NOMO-1 (cell line): ENCODE measurements around the gene KCNMB2.

Source experiments
- DNase-seq, 2 experiments: peaks; one replicate each; lab custom pipeline; 2025; ENCODE audit not compliant: unreplicated experiment in 2 of 2; lab: John Stamatoyannopoulos, UW

Gene KCNMB2

DNA sequence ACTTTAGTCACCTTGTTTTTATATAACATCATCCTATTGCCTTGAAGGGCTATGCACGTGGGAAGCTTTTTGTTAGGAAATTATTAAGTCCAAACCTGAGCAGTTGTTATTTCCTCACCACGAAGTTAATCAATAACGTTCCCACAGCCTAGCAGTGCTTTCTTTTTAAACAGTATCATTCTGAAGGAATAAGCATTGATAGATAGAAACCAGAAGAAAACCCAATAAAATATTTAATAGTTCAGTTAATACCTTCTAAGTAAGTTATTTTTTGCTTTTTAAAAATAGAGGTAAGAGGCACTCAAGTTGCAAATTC is 149.3 kb downstream of the KCNMB2 start:
- DNase-seq, result no peak

DNA sequence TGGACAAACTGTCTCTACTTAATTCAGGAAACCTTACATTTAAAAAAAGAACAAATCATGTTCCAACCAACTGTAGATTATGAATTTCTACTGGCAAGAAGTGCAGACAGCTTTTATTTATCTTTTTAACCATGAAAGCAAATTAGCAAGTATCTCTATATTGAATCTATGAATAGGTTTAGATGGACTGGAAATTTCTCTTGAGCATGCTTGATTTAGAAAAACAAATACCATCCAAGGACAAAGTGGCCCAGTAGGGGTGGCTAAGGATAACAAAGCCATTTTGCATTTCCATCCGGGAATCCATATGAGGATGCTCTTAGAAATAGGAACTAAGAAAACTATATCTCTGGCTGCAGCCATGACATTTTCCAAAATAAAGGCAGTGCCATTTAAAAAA is 150.6 kb downstream of the KCNMB2 start:
- DNase-seq, result no peak

DNA sequence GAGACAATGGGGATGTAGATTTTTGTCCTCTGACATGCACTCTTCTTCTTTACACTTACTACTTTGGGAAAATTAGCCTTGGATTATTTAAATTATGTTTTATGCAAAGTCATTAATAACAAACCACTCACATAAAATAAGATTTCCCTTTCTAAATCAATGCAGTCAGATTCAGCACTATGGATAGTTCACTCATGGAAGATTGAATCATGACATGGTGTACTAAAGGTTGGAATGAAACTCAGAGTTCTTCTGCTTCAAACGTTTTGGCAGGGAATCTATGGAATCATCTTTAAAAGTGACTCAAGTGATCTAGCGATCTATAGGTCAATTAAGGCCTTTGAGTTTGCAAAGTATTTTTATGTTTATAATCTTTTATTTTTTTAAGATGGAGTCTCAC is 154.3 kb downstream of the KCNMB2 start:
- DNase-seq, result no peak

DNA sequence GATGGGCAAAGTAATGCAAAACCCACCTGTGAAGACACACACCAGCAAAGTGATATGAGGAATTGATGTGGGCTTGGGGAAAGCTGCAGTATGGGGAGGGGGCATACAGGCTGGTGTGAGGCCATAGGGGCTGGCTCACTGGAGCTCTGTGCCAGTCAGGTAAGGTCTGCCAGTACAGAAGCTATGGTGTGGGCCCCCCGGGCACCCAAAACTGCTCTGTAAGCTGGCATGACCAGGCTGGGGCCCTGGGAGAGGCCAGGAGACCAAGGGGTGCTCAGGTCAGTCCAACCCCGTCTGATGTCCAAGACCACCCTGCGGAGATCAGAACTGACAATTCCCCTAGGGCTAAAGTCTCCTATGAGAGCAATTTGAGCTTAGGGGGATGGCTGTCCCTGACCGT is 163.1 kb downstream of the KCNMB2 start:
- no peak for DNase-seq

DNA sequence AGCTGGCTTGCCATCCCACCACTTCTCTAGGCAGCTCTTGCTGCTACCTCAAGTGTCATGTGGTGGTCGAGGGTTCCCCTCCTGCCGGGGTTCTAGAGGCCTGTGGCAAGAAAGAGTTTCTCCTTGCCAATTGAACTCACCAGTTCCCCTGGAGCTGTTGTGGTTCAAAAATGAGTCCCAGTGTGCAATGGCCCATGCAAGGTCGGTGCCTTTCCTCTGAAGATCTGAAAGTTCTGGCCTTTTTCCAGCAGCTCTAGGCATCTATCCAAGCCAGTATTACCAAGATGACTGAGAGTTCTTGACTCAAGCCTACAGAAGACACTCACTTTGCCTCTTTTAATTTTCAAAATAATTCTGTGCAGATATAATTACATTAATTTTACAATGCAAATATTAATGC is 163.6 kb downstream of the KCNMB2 start:
- DNase-seq, result no peak

DNA sequence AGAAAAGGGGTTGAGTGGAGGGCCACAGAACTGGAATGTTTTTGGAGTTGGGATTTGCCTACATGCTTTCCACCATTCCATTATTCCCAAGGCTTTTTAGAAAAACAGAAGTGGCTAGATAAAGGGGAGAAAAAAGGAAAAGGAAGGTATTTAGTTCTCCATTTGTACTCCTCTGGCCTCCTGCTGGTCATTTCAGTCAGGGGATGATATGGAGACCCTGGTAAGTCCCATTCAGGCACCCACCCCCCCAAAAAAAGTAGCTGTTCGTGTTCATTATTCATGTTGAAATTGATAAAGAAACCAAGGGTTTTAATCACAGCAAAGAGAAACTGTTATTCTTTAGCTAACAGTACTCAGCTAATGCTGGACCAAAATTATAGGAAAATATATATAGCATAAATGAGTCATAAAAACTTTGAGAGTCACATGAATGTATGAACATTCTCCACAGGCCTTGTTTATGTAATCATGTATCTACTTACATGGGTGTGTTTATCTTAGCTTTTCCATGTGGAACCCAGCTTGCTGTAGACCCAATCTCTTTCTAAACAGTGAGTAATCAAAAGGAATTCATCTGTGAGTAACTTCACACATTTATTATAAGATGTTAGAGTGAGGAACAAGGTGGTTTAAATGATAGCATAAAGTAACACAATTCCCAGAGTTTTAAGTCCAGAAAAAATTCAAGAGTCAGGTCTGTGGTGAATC is 167.2 kb downstream of the KCNMB2 start:
- no peak for DNase-seq

DNA sequence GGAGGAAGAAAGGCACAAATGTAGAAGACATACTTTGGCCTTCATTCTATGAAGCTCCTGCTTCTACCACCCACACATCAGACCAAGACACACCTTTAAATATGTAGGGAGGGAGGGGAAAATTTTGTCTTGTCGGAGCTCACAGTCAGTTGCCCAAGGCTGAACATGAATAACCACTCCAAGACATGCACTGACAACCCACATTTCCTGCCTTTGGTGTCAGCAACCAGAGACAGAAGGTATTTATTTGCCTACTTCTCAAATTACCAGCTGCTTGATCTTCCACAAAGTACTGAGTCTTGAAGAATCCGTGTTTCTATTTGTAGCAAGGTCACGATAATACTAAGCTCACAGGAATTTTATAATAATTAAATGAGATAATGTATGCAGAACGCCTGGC is 169.7 kb downstream of the KCNMB2 start:
- DNase-seq, result no peak

DNA sequence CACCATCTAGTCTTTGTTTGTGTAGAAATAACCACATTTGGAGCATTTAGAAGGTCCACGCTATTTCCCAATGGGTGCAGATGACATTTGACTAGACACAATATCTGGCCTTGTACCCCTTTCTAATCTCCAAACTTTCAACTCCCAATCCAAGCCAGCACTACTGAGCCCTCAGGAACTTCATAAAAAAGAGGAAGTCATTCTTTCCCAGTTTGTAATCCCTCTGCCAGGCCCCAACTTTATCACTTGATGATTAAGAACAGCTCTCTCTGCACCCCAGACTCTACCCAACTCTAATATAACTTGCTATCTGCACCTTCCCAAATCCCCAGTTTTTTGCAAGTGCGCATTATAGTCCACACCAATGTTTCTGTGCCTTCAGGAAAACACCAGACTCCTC is 170.2 kb downstream of the KCNMB2 start:
- no peak for DNase-seq

DNA sequence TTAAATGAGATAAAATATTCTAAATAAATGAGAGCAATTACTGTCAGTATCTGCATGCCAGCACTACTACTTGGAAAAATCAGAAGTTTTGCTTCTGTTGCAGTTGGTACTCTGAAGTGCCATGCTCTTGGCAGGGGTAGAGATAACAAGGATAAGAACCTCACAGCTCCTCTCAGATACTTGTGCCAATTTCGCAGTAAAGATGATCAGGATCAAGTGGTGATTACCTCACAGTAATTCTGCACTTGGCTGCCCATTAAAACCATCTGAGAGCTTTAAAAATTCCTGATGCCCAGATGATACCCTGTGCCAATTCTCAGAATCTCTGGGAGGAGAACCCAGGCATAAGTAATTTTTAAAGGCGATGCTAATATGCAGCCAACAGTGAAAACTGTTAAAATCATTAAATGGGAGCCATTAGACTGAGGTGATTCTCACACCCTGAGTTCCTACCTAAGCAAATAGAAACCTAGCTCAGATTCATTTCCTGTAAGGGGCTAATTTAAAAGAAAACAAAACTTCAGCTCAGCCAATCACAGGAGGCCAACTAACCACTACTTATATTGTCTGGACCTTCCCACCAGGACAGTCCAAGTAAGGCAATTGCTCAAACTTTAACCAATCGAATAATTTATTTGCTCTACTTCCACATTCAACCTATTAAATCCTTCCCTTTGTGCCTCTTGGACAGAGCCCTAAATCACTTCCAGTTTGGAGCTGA is 171.2 kb downstream of the KCNMB2 start:
- no peak for DNase-seq

DNA sequence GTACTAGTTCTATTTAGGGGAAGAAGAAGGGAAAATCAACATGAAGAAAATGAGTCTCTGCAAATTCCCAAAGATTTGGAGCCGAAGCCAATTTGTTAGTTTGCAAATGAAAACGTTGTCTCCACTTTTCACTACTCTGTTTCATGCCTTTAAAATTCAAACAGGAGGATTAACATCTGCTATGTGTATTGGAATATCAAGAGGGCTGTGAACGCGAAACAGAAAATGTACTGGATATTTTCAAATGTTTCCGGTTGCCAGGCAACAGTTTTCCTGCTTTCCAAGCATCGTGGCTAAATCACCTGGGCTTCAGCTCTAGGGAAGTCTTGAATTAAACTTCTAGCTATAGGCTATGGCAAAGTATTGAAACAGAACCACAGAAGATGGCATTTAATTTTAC is 172.8 kb downstream of the KCNMB2 start:
- no peak for DNase-seq

DNA sequence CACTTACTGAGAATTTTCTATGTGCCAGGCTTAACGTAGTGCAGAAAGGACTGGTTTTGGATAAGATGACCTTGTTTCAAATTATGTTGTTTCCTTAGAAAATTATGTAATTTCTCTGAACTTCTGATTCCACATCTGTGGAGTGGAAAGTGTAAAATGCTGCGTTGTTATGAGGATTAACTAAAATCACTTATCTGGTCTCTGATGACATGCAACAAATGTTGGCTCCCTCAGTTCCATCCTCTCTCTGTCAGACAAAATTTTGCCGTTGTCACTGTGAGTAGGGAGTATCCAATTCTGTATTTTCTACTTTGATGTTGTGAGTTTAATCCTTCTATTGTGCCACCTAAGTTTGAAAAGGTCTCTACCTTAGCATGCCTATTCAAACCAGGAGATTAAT is 175.5 kb downstream of the KCNMB2 start:
- no peak for DNase-seq

DNA sequence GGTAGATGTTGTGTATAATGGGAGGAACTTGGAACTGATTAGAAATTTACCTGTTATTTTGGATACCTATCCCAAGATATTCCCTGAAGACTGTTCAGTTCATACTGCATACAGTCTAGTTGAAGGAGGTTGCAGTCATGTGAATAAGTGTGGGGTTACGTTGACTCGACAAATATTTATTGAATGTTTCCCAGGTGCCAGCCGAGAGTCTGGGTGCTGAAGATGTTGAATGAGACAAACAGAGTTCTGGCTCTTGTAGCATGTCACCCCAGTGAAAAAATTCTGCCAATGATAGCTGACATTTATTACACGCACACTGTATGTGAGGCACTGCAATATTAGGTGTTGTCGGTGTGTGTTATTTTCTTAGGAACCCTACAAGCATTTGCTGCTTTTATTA is 176.0 kb downstream of the KCNMB2 start:
- DNase-seq, result no peak

DNA sequence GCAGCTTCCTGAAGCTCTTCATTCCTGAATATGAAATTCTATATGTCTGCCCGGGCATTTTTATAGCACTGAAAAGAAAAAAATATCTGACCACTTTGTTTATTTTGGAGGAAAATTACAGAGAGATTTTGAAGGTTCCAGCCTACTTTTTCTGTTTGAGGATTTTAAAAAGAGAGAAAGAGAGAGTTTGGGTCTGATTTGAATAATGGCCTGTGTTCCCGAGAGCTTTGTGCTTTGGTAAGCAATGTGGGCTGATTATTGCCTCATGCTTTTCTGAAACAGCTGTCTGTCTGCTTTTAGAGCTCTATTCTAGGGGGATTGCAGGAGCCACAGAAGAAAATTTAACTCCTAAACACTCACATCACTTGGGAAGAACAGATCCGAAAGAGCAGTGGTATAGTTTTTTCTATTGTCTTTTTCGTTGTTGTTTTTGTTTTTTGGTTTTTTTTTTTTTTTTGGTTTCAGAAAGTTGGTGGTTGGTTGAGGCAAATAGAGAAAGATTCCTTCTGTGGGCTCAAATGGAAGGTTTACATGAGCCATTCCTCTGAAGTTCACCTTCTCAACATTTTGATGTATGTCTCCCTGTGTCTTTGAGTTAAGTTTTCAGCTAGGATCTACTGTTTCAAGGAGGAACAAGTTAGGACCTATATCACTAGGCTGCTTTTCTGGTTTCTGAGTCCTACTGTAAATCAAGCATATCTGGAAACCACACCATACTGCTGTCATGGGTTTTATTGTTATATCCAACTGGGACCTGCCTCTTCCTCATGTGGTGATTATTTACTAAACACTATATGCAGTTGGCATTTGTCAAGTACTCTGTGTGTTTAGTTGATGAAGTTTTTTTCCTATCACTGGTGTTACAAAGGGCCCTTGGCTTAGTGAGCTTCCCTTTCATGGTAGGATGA is 178.9 kb downstream of the KCNMB2 start:
- DNase-seq, result no peak

DNA sequence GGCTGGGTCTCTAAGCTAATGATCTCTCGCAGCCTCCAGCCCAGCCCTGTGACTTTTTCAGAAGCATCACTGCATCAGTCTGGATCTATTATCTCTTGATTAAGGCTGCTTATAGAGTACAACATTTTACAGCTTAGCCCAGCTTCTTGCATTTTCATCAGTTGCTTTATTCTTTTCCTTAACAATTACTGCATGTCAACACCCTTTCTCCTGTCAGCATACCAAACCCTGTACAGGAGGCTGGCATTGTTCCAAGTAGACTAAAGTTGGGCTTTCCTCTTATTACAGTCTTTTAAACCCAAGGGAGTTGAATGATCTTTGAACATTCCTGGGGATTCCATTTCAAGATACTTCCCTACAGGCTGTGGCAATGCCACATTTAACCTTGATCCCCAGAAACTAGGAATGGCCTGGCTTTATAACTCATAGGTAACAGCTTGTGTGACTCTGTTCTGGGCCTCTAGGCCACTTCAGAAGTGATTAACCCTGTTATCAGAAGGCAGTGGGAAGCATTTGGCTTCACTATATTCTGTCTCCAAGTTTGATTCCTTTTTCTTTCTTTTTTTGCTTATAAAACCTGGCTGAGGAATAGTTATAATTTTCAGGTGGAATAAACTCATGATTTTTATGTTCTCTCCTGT is 182.9 kb downstream of the KCNMB2 start:
- DNase-seq, result no peak

DNA sequence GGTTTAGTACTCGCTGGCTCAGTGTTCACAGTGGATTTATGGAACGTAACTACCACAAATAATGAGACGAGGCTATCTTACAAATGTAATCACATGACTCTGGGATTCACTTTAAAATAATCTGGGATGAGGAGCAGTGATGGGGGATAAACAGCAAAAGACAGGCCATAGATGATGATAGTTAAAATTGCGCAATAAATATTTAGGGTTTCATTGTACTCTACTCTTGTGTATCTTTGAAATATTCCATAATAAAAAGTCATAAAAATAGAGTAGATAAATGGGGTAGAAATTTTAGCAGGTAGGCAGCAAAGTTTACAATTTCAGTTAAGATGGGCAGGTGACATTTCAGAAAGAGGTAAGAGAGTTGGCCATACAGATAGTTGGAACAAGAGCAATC is 196.6 kb downstream of the KCNMB2 start:
- DNase-seq, result no peak

DNA sequence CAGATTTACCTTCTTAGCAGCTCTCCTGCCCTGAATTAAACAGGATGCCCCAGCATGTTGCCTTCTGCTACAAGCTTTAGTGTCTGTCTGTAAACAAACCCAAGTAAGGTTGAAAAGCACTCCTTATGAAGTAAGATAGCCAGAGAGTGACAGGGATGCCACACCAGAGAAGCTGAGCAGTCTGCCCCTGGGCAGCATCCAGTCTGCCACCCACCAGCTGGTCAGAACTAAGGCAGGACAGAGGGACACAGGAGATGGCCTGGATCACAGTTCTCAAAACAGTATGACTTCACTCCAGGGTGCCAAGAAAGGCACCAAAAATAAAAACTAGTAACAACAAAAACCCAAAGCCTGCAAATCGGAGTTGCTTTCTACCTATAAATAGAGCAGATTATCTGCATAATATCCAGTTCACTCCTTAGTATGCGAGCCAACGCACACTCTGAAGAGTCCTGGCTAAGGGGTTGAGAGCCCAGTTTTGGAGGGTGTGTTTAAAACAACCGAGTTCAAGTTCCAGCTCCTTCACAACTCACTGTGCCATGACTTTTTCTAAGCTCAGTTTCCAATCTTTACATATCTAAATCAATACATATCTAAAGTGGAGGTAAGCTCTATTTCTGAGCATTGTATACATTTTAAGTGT is 198.9 kb downstream of the KCNMB2 start:
- no peak for DNase-seq

DNA sequence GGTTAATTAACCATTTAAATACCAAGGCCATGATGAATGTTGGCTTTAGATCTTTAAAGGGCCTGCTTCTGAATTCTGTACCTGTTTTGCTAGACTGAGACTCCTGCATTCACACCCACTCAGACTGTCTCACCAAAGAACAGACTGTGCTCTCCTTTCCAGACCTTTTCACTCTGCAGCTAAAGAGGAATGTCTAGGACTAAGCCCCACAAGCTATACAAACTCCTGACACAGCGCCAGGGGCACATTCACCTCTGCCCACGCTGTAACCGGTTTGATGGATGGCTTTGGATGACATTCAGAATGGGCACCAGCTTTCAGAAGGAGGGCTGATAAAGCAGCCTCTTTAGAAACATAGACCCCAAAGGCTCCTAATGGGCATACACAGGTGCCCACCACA is 200.1 kb downstream of the KCNMB2 start:
- DNase-seq, result no peak

DNA sequence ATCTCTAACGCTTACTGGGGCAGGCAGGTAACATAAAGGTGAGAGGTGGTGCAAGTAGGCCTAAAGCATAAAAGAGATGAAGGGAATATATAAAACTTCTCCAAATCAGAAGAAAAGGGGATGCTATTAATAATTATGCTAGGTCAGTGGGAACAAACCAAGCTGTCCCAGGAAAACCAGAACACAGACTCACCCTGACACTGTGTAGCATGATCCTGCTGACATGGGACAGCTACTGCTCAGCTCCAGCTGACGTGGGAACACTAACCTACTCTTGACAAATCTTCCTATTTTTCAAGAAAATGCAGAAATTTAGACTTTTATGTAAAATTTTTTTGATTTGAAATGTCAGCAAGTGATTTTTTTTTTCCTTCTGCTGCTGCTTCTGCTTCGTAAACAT is 203.5 kb downstream of the KCNMB2 start:
- DNase-seq, result no peak

DNA sequence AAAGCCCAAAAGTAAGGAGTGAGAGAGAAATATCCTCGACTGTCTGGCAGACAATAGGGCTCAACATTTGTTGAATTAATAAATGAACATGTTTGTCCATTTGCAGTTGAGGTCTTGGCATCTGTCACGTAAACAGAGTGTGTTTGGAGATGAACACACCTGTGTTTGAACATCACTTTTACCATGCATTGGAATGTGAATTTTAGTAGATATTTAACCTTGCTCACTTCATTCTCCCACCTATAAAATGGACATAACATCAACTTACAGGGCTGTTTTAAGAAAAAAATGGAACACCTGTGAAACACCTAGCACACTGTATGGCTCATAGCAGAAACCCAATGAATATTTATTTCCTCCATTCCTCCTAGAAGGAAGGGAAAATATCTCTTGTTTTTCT is 204.8 kb downstream of the KCNMB2 start:
- no peak for DNase-seq

DNA sequence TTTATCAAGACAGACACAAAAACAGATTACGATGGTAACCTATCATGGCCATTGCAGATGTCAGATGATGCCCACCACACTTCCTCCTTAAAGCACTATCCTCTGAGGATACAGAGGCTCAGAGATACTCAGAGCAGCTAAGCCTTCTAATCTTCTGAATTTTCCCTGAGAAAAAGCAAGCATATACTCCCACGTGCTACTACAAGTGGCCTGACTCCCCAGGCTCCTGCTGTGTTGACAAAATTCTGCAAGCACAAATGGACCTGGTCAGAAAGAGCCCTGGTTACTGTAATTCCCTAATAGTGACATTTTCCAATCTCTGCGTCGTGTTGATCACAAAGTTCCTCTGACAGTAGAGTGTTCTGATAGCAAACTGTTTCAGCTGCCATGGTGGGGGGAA is 207.1 kb downstream of the KCNMB2 start:
- DNase-seq, result no peak
